H4 (cell line): ENCODE data around the gene FHIP2A. TPM values are rescaled to one million over a fixed set of nuclear protein-coding genes. Genes with fewer than 3 reads are reported as not detected.

Experiments used
- DNase-seq: peaks from one replicate; pipeline ENCODE4 v3.0.0-alpha.2; 2015; ENCODE audit warnings: low spot score
- total RNA-seq: library from RNA; depleted of rRNA; stranded (reverse); fragments of >200 nt; shearing (Covaris generic); gene quantifications from 2 replicates; pipeline ENCODE4 v1.2.3, GENCODE V29; 2014; rRNA removed

The FHIP2A gene
- total RNA-seq, 1 experiment from 2014 or later = 14.0 TPM

GRCh38 chr10:114857922-114858629, 36.5 kb downstream of the FHIP2A start:
- DNase-seq = no peak

- DNase-seq = no peak
Observed at GRCh38 chr10:114859222-114859621, 37.6 kb downstream of the FHIP2A start.

GRCh38 chr10:114862456-114862855, 40.9 kb downstream of the FHIP2A start:
- no peak for DNase-seq

- DNase-seq = no peak
Observed at GRCh38 chr10:114867365-114867764, 45.8 kb downstream of the FHIP2A start.

GRCh38 chr10:114868870-114869519, 47.4 kb downstream of the FHIP2A start:
- no peak for DNase-seq

GRCh38 chr10:114869520-114869892, 47.9 kb downstream of the FHIP2A start:
- DNase-seq = peak; percentile 33

GRCh38 chr10:114870486-114870885, 48.9 kb downstream of the FHIP2A start:
- DNase-seq = no peak

GRCh38 chr10:114871379-114871778, 49.8 kb downstream of the FHIP2A start:
- DNase-seq = no peak

Other genes starting within 250 kb of the FHIP2A start
- 1.2 and 4.5 TPM in 2 replicates for gene ABLIM1, start 163.5 kb upstream of the FHIP2A start, total RNA-seq
- 34.9 and 36.2 TPM in 2 replicates for gene TRUB1, start 116.4 kb downstream of the FHIP2A start, total RNA-seq